HG02870 (cell line): ENCODE results near the gene CIB2.

Source experiments
- ATAC-seq: cut with Tn5 transposase; IDR thresholded peaks from one replicate; pipeline ENCODE4 v1.9.1; 2021; ENCODE audit warnings: mild to moderate bottlenecking, moderate library complexity; ENCODE audit not compliant: unreplicated experiment

The CIB2 gene

GRCh38 chr15:78087951-78088772 lies 43.1 kb downstream of the CIB2 start:
- ATAC-seq, result no peak

GRCh38 chr15:78085928-78086327 lies 45.3 kb downstream of the CIB2 start:
- ATAC-seq, result no peak

- no peak for ATAC-seq
These were observed 46.8 kb downstream of the CIB2 start for GRCh38 chr15:78084449-78084750.

- ATAC-seq, result no peak
These were observed 47.4 kb downstream of the CIB2 start for GRCh38 chr15:78083687-78084448.

- ATAC-seq, result no peak
These were observed 48.1 kb downstream of the CIB2 start for GRCh38 chr15:78083186-78083585.

- no peak for ATAC-seq
These were observed 48.5 kb downstream of the CIB2 start for GRCh38 chr15:78082743-78083110.

GRCh38 chr15:78082106-78082742 lies 49.0 kb downstream of the CIB2 start:
- ATAC-seq, result no peak

- no peak for ATAC-seq
These were observed 51.2 kb downstream of the CIB2 start for GRCh38 chr15:78080088-78080460.

GRCh38 chr15:78079298-78080087 lies 51.8 kb downstream of the CIB2 start:
- ATAC-seq, result no peak

- no peak for ATAC-seq
These were observed 53.4 kb downstream of the CIB2 start for GRCh38 chr15:78077871-78078210.

- peak; percentile 59 for ATAC-seq
These were observed 54.0 kb downstream of the CIB2 start, which contains the start of gene TBC1D2B for GRCh38 chr15:78077053-78077870. Gene TBC1D2B (minus strand): TSS chr15:78077711. CDS start chr15:78077652, 59 bp downstream.

GRCh38 chr15:78076231-78077052 lies 54.8 kb downstream of the CIB2 start:
- ATAC-seq, result peak; percentile 10

GRCh38 chr15:78075490-78076230 lies 55.6 kb downstream of the CIB2 start:
- no peak for ATAC-seq

GRCh38 chr15:78073046-78073787 lies 58.0 kb downstream of the CIB2 start:
- ATAC-seq, result no peak

- ATAC-seq, result no peak
These were observed 59.0 kb downstream of the CIB2 start for GRCh38 chr15:78072080-78072892.

GRCh38 chr15:78071383-78071782 lies 59.9 kb downstream of the CIB2 start:
- ATAC-seq, result no peak

- no peak for ATAC-seq
These were observed 61.1 kb downstream of the CIB2 start for GRCh38 chr15:78070049-78070700.
